Parathyroid adenoma (tissue), 2 donors: ENCODE results near the gene CAPZB.

Source experiments
- H2AFZ ChIP-seq: fragments of 300-600 bp; sonication (generic); one replicate; pipeline ENCODE4 v1.7.0; 2017; ENCODE audit warnings: antibody characterized with exemption, mild to moderate bottlenecking
- H3K27ac ChIP-seq: fragments of 300-600 bp; sonication (generic); one replicate; pipeline ENCODE4 v1.7.0; 2017
- H3K27me3 ChIP-seq: fragments of 300-600 bp; sonication (generic); one replicate; pipeline ENCODE4 v1.7.0; 2017; ENCODE audit warnings: low read length; ENCODE audit not compliant: control insufficient read depth, insufficient read depth
- H3K36me3 ChIP-seq: fragments of 300-600 bp; sonication (generic); one replicate; pipeline ENCODE4 v1.7.0; 2017; ENCODE audit warnings: low read length; ENCODE audit not compliant: control insufficient read depth, insufficient read depth
- H3K4me1 ChIP-seq: fragments of 300-600 bp; sonication (generic); one replicate; pipeline ENCODE4 v1.7.0; 2017; ENCODE audit warnings: control low read depth
- H3K4me2 ChIP-seq: fragments of 300-600 bp; sonication (generic); one replicate; pipeline ENCODE4 v1.7.0; 2017; ENCODE audit warnings: low read length
- H3K4me3 ChIP-seq: fragments of 300-600 bp; sonication (generic); one replicate; pipeline ENCODE4 v1.7.0; 2017; ENCODE audit warnings: low read depth, low read length
- H3K79me2 ChIP-seq: fragments of 300-600 bp; sonication (generic); one replicate; pipeline ENCODE4 v1.7.0; 2017; ENCODE audit warnings: control low read depth
- H3K9ac ChIP-seq: fragments of 300-600 bp; sonication (generic); one replicate; pipeline ENCODE4 v1.7.0; 2017; ENCODE audit warnings: mild to moderate bottlenecking
- H3K9me3 ChIP-seq: fragments of 300-600 bp; sonication (generic); one replicate; pipeline ENCODE4 v1.7.0; 2017; ENCODE audit warnings: low read length; ENCODE audit not compliant: control insufficient read depth
- TF ChIP-seq, protein P1 (sequence below): fragments of 300-600 bp; sonication (generic); IDR thresholded peaks from one replicate; pipeline ENCODE4 v1.7.0; 2017; ENCODE audit warnings: antibody characterized with exemption, mild to moderate bottlenecking
- donor health status: primary hyperparathyroidism.

The CAPZB gene

DNA sequence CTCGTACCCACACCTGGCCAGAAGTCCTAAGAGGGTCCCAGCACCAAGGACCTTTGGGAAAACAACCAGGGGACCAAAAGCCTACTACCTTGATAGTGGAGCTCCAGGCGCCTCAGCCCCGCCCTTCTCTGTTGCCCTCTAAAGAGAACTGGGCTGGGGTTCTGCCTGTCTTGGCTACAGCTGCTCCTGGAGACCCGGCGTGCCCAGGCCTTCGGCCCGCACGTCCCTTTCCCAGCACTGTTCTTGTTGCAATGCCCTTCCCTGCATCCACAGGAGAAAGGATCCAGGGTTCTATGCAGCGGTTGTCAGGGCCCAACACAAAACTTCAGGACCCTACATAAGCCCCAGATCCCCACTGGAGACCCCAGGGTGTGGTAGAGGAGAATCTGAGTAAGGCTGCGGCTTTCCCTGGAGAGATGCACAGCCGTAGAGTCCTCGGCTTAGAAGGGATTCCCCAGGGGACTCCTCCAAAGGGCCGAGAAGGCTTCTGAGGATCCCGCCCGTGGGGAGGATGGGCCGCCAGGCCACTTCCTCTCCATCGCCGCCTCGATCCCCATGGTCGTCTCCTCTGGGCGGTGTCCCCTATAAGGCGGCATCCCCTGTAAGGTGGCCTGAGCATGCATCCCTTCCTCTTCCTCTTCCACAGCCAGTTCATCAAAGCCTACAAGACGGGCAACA lies 161.2 kb downstream of the CAPZB start:
- no peaks in the 10 kb centered on the region for H3K79me2 ChIP-seq
- TF ChIP-seq, protein P1, sequence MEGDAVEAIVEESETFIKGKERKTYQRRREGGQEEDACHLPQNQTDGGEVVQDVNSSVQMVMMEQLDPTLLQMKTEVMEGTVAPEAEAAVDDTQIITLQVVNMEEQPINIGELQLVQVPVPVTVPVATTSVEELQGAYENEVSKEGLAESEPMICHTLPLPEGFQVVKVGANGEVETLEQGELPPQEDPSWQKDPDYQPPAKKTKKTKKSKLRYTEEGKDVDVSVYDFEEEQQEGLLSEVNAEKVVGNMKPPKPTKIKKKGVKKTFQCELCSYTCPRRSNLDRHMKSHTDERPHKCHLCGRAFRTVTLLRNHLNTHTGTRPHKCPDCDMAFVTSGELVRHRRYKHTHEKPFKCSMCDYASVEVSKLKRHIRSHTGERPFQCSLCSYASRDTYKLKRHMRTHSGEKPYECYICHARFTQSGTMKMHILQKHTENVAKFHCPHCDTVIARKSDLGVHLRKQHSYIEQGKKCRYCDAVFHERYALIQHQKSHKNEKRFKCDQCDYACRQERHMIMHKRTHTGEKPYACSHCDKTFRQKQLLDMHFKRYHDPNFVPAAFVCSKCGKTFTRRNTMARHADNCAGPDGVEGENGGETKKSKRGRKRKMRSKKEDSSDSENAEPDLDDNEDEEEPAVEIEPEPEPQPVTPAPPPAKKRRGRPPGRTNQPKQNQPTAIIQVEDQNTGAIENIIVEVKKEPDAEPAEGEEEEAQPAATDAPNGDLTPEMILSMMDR = no peak
- no peaks in the 10 kb centered on the region for H3K9me3 ChIP-seq
- no peak overlapping the region for H3K27ac ChIP-seq
- H3K4me1 ChIP-seq = no peaks in the 10 kb centered on the region
- no peak overlapping the region for H2AFZ ChIP-seq
- no peaks in the 10 kb centered on the region for H3K27me3 ChIP-seq
- no peaks in the 10 kb centered on the region for H3K36me3 ChIP-seq
- no peak overlapping the region for H3K4me2 ChIP-seq
- H3K4me3 ChIP-seq = no peak overlapping the region
- H3K9ac ChIP-seq = no peak overlapping the region

DNA sequence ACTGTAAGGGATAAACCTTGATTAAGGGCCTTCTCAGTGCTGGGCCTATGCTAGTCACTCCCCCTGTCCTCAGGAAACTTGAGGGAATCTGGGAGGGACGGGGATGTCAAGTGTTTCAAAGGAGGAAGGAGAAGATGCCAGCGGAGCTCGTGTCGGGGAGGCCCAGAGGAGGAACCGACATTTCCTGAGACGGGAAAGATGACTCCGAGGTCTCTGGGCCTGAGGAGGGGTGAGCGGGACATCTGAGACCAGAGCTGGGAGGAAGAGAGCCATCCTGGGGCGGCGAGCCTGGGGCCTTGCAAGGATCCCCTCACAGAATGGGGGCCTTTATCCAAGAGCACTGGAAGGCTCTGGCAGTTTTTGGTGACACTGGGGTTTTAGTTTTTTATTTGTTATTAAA lies 162.9 kb downstream of the CAPZB start:
- Histone ChIP-seq H3K36me3 (no peaks in the 10 kb centered on the region), H3K4me2 (no peak overlapping the region), H2AFZ (no peak overlapping the region), H3K27me3 (no peaks in the 10 kb centered on the region), H3K4me3 (no peak overlapping the region), H3K27ac (no peak overlapping the region), H3K9ac (no peak overlapping the region), H3K4me1 (no peaks in the 10 kb centered on the region), H3K9me3 (no peaks in the 10 kb centered on the region), H3K79me2 (no peaks in the 10 kb centered on the region)
- TF ChIP-seq, protein P1 = no peak

DNA sequence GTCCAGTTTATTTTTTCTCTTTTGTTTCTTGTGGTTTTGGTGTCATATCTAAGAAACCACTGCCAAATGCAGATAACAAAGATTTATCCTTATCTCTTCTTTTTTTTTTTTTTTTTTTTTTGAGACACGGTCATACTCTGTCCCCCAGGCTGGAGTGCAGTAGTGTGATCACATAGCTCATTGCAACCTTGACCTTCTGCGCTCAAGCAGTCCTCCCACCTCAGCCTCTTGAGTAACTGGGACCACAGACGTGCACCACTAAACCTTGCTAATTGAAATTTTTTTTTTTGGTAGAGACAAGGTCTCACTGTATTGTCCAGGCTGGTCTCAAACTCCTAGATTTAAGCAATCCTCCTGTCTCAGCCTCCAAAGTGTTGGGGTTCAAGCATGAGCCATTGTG lies 164.3 kb downstream of the CAPZB start:
- Histone ChIP-seq H3K36me3 (no peaks in the 10 kb centered on the region), H3K79me2 (peaks cover 2% of the 10 kb centered on the region), H2AFZ (no peak overlapping the region), H3K9ac (no peak overlapping the region), H3K9me3 (no peaks in the 10 kb centered on the region), H3K4me3 (no peak overlapping the region), H3K4me1 (no peaks in the 10 kb centered on the region), H3K27ac (no peak overlapping the region), H3K27me3 (no peaks in the 10 kb centered on the region), H3K4me2 (no peak overlapping the region)
- TF ChIP-seq, protein P1 = no peak

DNA sequence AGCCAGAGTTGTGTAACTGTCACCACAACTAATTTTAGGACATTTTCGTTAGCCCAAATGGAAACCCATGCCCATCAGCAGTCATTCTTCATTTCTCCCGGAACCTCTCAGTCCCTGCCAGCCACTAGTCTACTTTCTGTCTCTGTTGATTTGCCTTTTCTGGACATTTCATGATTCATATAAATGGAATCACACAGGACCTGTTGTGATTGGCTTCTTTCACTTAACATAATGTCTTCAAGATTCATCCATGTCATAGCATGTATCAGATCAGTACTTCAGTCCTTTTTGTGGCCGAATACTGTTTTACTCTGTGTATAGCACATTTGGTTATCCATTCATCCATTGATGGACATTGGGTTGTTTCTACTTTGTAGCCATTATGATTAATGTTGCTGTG lies 166.1 kb downstream of the CAPZB start:
- Histone ChIP-seq H3K27ac (no peak overlapping the region), H3K9me3 (no peaks in the 10 kb centered on the region), H3K36me3 (no peaks in the 10 kb centered on the region), H3K27me3 (no peaks in the 10 kb centered on the region), H3K9ac (no peak overlapping the region), H3K79me2 (peaks cover 2% of the 10 kb centered on the region), H3K4me3 (no peak overlapping the region), H3K4me2 (no peak overlapping the region), H3K4me1 (no peaks in the 10 kb centered on the region), H2AFZ (no peak overlapping the region)
- TF ChIP-seq, protein P1 = no peak
